HEK293 (cell line): ENCODE data around the gene ENDOG.

ENCODE experiments used
- AEBP2 ChIP-seq: fragments of 450-650 bp; formaldehyde crosslinking; IDR thresholded peaks from 2 replicates; pipeline ENCODE4 v1.5.1; 2016; ENCODE audit warnings: missing biosample characterization, missing genetic modification characterization, borderline replicate concordance
- BCL11B ChIP-seq: fragments of 450-650 bp; formaldehyde crosslinking; IDR thresholded peaks from 2 replicates; pipeline ENCODE4 v1.5.1; 2016; ENCODE audit warnings: low read depth, missing biosample characterization, missing genetic modification characterization
- CTCF ChIP-seq: fragments of 450-650 bp; formaldehyde crosslinking; IDR thresholded peaks from 2 replicates; pipeline ENCODE4 v1.5.1; 2016; ENCODE audit warnings: missing biosample characterization, missing genetic modification characterization
- SP2 ChIP-seq: fragments of 450-650 bp; formaldehyde crosslinking; IDR thresholded peaks from 2 replicates; pipeline ENCODE4 v1.5.1; 2016; ENCODE audit warnings: missing biosample characterization, missing genetic modification characterization
- ZBTB11 ChIP-seq: fragments of 450-650 bp; formaldehyde crosslinking; conservative IDR thresholded peaks from 2 replicates; pipeline ENCODE4 v1.5.1; 2016; ENCODE audit warnings: low read depth, missing biosample characterization, missing genetic modification characterization
- ZBTB21 ChIP-seq: fragments of 450-650 bp; formaldehyde crosslinking; IDR thresholded peaks from 2 replicates; pipeline ENCODE4 v1.5.1; 2017; ENCODE audit warnings: missing biosample characterization, missing genetic modification characterization
- ZNF18 ChIP-seq: fragments of 450-650 bp; formaldehyde crosslinking; IDR thresholded peaks from 2 replicates; pipeline ENCODE4 v1.5.1; 2016; ENCODE audit warnings: missing biosample characterization, missing genetic modification characterization
- ZNF629 ChIP-seq: fragments of 450-650 bp; formaldehyde crosslinking; IDR thresholded peaks from 2 replicates; pipeline ENCODE4 v1.5.1; 2017; ENCODE audit warnings: missing biosample characterization, missing genetic modification characterization

- TF ChIP-seq ZNF629 (tag by site-specific recombination) (no peak), CTCF (tag by site-specific recombination) (no peak), AEBP2 (tag by site-specific recombination) (no peak), ZBTB21 (tag by site-specific recombination) (no peak), SP2 (tag by site-specific recombination) (no peak), BCL11B (no peak), ZNF18 (tag by site-specific recombination) (no peak), ZBTB11 (tag by site-specific recombination) (no peak)
Observed at GRCh38 chr9:128785427-128785826, 32.9 kb upstream of the ENDOG start.
